Stimulated activated CD4-positive, alpha-beta T cell treated with anti-CD3 and anti-CD28 coated beads, Interleukin-15, amount 100 ng/mL, for 48 hours (primary cell): ENCODE measurements around the gene APOA1.
"Not testable (repeated sequence)": the region's sequence is repeated elsewhere in the genome, so short reads cannot be mapped to it uniquely, and the experiment has no call there.

Source experiments
- DNase-seq, 2 donors: peaks; one replicate each; pipeline ENCODE4 v3.0.0-alpha.2; 2020; ENCODE audit warnings: low read depth in 2 of 2

Gene APOA1

GRCh38 chr11:116834535-116835041 is 2.8 kb downstream of the APOA1 start:
- DNase-seq = not testable (repeated sequence)

- no peak for DNase-seq
Measured at GRCh38 chr11:116833816-116834534, 3.4 kb downstream of the APOA1 start.

- no peak for DNase-seq
Measured at GRCh38 chr11:116833491-116833815, 4.0 kb downstream of the APOA1 start.

- no peak for DNase-seq
Measured at GRCh38 chr11:116832350-116833290, 4.8 kb downstream of the APOA1 start.

- no peak for DNase-seq
Measured at GRCh38 chr11:116831790-116832349, 5.6 kb downstream of the APOA1 start.

GRCh38 chr11:116830184-116830912 is 7.1 kb downstream of the APOA1 start:
- no peak for DNase-seq

GRCh38 chr11:116829525-116830183 is 7.8 kb downstream of the APOA1 start, which contains the start of gene APOC3:
APOC3 (plus strand) TSS chr11:116829907; CDS start chr11:116830583, 676 bp downstream.
- DNase-seq = no peak

GRCh38 chr11:116828632-116829524 is 8.5 kb downstream of the APOA1 start:
- DNase-seq = no peak

- no peak for DNase-seq
Measured at GRCh38 chr11:116827461-116827860, 10.0 kb downstream of the APOA1 start.

- no peak for DNase-seq
Measured at GRCh38 chr11:116826751-116827431, 10.5 kb downstream of the APOA1 start.

GRCh38 chr11:116825854-116826750 is 11.3 kb downstream of the APOA1 start:
- no peak for DNase-seq

- DNase-seq = no peak
Measured at GRCh38 chr11:116825434-116825833, 12.0 kb downstream of the APOA1 start.

GRCh38 chr11:116823031-116823843 is 14.2 kb downstream of the APOA1 start, which contains the start of gene APOA4:
APOA4 (minus strand) TSS chr11:116823304; CDS start chr11:116823191, 113 bp downstream.
- no peak for DNase-seq

GRCh38 chr11:116822575-116822974 is 14.8 kb downstream of the APOA1 start:
- no peak for DNase-seq

- no peak for DNase-seq
Measured at GRCh38 chr11:116821050-116821918, 16.1 kb downstream of the APOA1 start.

- no peak for DNase-seq
Measured at GRCh38 chr11:116819049-116819448, 18.4 kb downstream of the APOA1 start.
